ENCODE results near the gene ZBTB7C.

DNA sequence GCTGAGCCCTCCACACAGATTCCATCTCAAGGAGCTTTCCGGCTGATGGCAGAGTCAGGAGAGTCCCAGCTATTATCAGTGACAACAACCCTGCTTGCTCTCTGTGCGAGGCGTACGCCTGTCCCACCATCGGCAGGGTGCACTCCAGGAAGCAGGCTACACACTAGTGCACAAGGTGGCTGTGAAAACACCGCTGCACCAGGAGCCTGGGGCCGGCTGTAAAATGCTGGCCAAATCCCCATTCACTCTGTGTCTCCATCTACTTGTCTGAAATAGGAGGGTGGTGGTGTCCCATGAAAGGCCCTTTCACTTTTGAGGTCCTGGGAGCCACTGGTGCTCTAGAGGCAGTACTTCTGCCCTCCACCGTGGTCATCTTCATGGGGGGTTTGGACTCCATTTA, 295.5 kb downstream of the ZBTB7C start:
- no peak for TF ChIP-seq EZH2 (IDR thresholded peaks at IDR 0.05; ENCODE audit: borderline replicate concordance, low read depth, low read length)
- TF ChIP-seq, protein P1, sequence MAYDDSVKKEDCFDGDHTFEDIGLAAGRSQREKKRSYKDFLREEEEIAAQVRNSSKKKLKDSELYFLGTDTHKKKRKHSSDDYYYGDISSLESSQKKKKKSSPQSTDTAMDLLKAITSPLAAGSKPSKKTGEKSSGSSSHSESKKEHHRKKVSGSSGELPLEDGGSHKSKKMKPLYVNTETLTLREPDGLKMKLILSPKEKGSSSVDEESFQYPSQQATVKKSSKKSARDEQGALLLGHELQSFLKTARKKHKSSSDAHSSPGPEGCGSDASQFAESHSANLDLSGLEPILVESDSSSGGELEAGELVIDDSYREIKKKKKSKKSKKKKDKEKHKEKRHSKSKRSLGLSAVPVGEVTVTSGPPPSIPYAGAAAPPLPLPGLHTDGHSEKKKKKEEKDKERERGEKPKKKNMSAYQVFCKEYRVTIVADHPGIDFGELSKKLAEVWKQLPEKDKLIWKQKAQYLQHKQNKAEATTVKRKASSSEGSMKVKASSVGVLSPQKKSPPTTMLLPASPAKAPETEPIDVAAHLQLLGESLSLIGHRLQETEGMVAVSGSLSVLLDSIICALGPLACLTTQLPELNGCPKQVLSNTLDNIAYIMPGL (CRISPR knock-in tag; IDR thresholded peaks at IDR 0.05), result no peak
- TF ChIP-seq, protein P2, sequence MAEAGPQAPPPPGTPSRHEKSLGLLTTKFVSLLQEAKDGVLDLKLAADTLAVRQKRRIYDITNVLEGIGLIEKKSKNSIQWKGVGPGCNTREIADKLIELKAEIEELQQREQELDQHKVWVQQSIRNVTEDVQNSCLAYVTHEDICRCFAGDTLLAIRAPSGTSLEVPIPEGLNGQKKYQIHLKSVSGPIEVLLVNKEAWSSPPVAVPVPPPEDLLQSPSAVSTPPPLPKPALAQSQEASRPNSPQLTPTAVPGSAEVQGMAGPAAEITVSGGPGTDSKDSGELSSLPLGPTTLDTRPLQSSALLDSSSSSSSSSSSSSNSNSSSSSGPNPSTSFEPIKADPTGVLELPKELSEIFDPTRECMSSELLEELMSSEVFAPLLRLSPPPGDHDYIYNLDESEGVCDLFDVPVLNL (CRISPR knock-in tag; IDR thresholded peaks at IDR 0.05; ENCODE audit: low read depth), result no peak
- TF ChIP-seq, protein P3, sequence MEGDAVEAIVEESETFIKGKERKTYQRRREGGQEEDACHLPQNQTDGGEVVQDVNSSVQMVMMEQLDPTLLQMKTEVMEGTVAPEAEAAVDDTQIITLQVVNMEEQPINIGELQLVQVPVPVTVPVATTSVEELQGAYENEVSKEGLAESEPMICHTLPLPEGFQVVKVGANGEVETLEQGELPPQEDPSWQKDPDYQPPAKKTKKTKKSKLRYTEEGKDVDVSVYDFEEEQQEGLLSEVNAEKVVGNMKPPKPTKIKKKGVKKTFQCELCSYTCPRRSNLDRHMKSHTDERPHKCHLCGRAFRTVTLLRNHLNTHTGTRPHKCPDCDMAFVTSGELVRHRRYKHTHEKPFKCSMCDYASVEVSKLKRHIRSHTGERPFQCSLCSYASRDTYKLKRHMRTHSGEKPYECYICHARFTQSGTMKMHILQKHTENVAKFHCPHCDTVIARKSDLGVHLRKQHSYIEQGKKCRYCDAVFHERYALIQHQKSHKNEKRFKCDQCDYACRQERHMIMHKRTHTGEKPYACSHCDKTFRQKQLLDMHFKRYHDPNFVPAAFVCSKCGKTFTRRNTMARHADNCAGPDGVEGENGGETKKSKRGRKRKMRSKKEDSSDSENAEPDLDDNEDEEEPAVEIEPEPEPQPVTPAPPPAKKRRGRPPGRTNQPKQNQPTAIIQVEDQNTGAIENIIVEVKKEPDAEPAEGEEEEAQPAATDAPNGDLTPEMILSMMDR (IDR thresholded peaks at IDR 0.05 in 2 of 3, conservative IDR thresholded peaks at IDR 0.05 in 1 of 3; ENCODE audit: insufficient read depth in 2 of 3, low read depth in 1 of 3, low read length in 3 of 3), result no peak
- no peak for TF ChIP-seq NR3C1 (CRISPR knock-in tag; IDR thresholded peaks at IDR 0.05)
- no peak for TF ChIP-seq SMC3 (conservative IDR thresholded peaks at IDR 0.05; ENCODE audit: insufficient read depth, low read depth, low read length)
- TF ChIP-seq RNF2 (IDR thresholded peaks at IDR 0.05), result no peak
- no peak for TF ChIP-seq POLR2A (conservative IDR thresholded peaks at IDR 0.05)

Data from K562 (cell line).